HUES64 (cell line): ENCODE results near the gene CDK5R2.

ENCODE experiments used
- H3K27ac ChIP-seq: 2 replicates; pipeline ENCODE4 v1.7.0; 2013; ENCODE audit warnings: low read depth, low read length, inconsistent platforms
- H3K27me3 ChIP-seq: 2 replicates; pipeline ENCODE4 v1.6.1; 2013; ENCODE audit warnings: mild to moderate bottlenecking, low read length; ENCODE audit not compliant: insufficient read depth
- H3K36me3 ChIP-seq: 2 replicates; pipeline ENCODE4 v1.6.1; 2013; ENCODE audit warnings: mild to moderate bottlenecking, low read length; ENCODE audit not compliant: insufficient read depth
- H3K4me1 ChIP-seq: 2 replicates; pipeline ENCODE4 v1.6.1; 2013; ENCODE audit warnings: mild to moderate bottlenecking, low read length, moderate library complexity; ENCODE audit not compliant: insufficient read depth
- H3K4me3 ChIP-seq: 2 replicates; pipeline ENCODE4 v1.5.1; 2013; ENCODE audit warnings: mild to moderate bottlenecking, low read length, moderate library complexity
- H3K9ac ChIP-seq: 2 replicates; pipeline ENCODE4 v1.6.1; 2013; ENCODE audit warnings: mild to moderate bottlenecking, low read depth, low read length
- H3K9me3 ChIP-seq: 2 replicates; pipeline ENCODE4 v1.6.1; 2013; ENCODE audit warnings: low read depth, low read length; ENCODE audit not compliant: insufficient read depth
- WGBS: fragments of 150-250, 120-280 bp; methylation state at CpG from one replicate; pipeline ENCODE4 v1.1.7; 2013; ENCODE audit warnings: missing lambda C conversion rate; 5-methylcytosine and 5-hydroxymethylcytosine counted together

CDK5R2 gene

DNA sequence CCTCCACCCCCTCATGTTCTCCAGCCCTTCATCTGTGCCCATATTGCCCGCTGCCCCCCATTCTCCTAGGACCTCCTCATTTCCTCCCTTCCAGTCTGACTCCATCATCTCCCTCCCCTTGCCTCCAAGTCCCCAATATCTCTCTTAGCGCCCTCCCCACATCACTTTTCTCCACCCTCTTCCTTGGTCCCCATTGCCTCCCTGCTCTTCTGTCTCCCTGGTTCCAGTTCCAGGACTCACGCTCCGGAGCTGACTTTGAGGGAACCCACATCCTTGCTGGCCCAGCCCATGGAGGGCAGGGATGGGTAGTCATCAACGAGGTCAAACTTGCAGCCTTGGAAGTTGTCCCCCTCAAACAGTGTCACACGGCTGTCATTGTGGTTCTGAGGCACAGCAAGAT lies 31.1 kb downstream of the CDK5R2 start:
- WGBS: 40% methylated on average over 6 of the region's 6 CpGs
- no peak overlapping the region for H3K9ac ChIP-seq
- 0 out of 2 replicates have a peak, but pooled peaks cover 10% of the 10 kb centered on the region for H3K4me1 ChIP-seq
- no peaks in the 10 kb centered on the region for H3K9me3 ChIP-seq
- H3K27ac ChIP-seq: no peak overlapping the region
- no peaks in the 10 kb centered on the region for H3K36me3 ChIP-seq
- peaks cover 100% of the 10 kb centered on the region for H3K27me3 ChIP-seq
- H3K4me3 ChIP-seq: no peak overlapping the region

DNA sequence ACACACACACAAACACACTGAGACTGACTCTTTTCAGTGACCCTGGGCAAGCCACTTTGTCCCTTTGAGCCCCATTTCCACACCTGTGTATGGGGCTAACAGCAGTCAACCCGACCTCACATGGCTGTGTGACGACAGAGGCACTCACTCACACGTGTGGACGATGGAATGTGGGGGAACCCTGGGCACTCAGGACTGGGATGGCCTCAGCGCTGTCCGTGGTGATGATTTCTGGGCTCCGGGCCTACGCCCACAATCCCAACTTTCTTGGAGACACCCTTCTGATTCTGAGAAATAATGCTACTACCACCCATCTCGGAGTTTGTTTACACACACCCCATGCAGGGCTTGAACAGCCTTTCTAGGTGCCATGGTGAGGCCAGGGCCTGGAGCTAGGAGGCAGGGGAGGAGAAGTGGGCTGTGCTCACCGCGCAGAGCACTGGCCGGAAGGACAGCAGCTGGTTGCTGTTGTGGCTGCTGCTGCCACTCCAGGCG lies 32.3 kb downstream of the CDK5R2 start:
- Histone ChIP-seq H3K27me3 (peaks cover 100% of the 10 kb centered on the region), H3K9ac (no peak overlapping the region), H3K27ac (no peak overlapping the region), H3K36me3 (no peaks in the 10 kb centered on the region), H3K9me3 (no peaks in the 10 kb centered on the region), H3K4me1 (0 out of 2 replicates have a peak, but pooled peaks cover 10% of the 10 kb centered on the region), H3K4me3 (no peak overlapping the region)
- WGBS: 13% methylated on average over 13 of the region's 13 CpGs

DNA sequence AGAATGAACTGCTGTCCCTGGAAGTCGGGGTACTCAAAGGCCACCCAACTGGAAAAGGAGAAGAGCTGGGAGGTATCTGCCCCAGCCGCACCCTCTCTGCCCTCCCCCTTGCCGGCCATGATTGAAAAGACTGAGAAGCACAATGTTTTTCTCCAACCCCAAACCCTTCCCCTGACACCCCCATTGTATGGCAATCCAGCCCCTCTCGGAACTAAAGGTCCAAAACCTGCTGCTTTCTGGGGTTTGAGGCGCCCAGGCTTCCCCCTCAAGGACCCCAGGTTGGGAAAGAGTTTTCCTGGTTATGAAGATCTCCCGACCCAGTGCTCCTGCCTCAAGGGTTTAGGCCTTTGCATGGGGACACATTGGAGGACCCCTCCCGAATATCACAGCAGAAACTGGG lies 32.7 kb downstream of the CDK5R2 start:
- Histone ChIP-seq H3K9me3 (no peaks in the 10 kb centered on the region), H3K4me1 (0 out of 2 replicates have a peak, but pooled peaks cover 10% of the 10 kb centered on the region), H3K27ac (no peak overlapping the region), H3K4me3 (no peak overlapping the region), H3K9ac (no peak overlapping the region), H3K36me3 (no peaks in the 10 kb centered on the region), H3K27me3 (peaks cover 100% of the 10 kb centered on the region)
- 22% methylated on average over 7 of the region's 7 CpGs for WGBS

DNA sequence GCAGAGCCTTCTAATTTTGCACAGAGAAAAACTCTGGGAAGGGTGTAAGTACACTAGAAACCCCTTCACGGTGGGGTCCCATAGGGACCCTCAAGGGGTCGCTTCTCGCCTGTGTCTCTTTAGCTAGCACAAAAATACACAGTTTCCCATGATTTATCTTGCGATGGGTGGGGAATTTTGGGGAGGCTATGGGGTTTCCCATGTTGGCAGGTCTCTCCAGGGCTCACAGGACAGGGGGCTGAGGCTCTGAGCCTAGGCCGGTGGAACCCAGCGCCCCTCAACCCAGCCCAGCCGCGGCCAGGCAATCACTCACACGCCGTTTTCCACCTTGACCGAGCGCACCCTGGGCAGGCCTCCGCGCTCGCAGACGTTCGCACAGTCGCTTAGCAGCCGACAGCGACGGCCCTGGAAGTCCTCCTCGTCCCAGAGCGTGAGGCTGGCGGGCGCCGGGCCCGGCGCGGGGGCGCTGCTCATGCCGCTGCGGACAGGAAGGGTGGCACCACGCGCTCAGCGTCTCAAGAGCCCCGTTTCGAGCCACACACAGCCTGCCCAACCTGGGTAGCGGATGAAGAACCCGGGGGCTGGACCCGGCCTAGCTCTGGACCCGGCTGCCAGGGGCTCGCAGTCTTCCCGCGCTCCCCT lies 33.4 kb downstream of the CDK5R2 start:
- Histone ChIP-seq H3K9ac (no peak overlapping the region), H3K36me3 (no peaks in the 10 kb centered on the region), H3K27me3 (peaks cover 100% of the 10 kb centered on the region), H3K9me3 (no peaks in the 10 kb centered on the region), H3K27ac (no peak overlapping the region), H3K4me3 (0 out of 2 replicates have a peak overlapping the region, but pooled peaks have one; percentile 29), H3K4me1 (0 out of 2 replicates have a peak, but pooled peaks cover 10% of the 10 kb centered on the region)
- 6% methylated on average over 44 of the region's 44 CpGs for WGBS

DNA sequence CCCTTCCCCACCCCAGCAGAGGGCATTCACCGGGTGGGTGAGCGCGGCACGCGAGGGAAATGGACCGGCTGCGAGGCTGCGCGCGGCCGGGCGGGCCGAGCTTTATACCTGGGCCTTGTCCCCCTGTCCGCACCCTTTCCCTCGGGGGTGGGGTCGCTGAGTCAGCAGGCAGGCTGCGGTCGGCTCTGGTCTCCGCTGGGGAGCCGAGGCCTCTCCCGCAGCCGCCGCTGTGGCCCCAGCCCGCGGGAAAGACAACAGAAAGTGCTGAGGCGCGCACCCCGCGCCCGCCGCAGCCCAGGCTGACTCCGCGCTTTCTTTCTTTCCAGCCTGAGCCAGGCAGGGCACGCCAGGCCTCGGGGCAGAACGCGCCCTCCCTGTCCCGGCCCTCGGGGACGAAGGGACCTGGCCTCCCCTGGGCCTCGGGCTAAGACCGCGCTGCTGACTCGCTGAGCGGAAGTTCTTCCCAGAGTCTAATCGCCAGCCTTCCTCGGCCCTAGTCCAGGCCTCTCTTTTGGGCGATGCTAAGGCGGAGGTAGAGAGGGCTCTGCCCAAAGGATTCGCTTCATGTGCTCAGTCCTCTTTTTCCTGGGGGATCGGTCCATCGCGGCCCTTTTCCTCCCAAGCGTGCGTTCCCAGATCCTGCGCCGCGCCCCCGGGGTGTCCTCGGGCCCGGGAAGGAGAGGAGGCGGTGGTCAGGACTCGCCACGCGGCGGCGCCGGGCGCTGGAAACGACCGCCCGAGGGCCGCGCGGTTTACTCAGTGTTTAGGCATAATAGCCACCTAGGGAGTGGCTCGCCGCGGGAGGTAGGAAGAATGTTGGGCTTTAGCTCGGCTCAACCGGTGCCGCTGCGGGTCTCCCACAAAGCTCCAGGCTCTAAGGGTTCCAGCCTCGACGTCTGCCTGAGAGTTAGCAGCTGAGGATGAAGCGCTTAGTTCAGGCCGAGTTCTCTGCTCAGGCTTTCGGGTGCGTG lies 34.2 kb downstream of the CDK5R2 start, which contains the start of gene CRYBA2:
Gene CRYBA2, minus strand, starts transcription at position 78 of the 971 bp plus-strand sequence. CDS start 246 bp downstream, outside the sequence.
- H3K4me3 ChIP-seq: peak within 1 kb of the TSS; percentile 29; the same call in 1 of the 2 replicates
- WGBS: 2% methylated on average over 88 of the region's 88 CpGs
- no peak within 1 kb of the TSS for H3K9ac ChIP-seq
- H3K27ac ChIP-seq: no peak within 1 kb of the TSS
- no peaks in the 10 kb centered on the region for H3K9me3 ChIP-seq
- H3K36me3 ChIP-seq: no peaks in the 10 kb centered on the region
- peaks cover 14% of the 10 kb centered on the region; the same call in 1 of the 2 replicates for H3K4me1 ChIP-seq
- H3K27me3 ChIP-seq: peaks cover 100% of the 10 kb centered on the region

DNA sequence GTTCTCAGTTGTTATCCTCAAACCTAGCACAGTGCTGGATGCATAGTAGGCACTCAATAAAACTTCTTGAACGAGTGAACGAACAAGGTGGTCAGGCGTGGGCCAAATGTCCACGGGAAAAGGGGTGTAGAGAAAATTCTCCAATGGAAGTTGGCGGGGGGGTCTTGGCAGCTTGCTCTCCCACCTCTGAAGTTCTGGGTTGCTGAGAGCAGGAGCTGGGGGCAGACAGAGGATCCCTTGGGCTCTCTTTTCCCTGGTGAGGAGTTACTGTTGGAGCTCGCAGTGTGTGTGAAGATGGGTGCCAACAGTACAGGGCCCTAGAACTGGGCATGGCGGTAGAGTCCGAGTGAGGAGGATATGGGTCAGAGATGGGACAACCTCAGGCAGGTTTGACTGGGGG lies 36.1 kb downstream of the CDK5R2 start:
- peaks cover 22% of the 10 kb centered on the region; the same call in 1 of the 2 replicates for H3K4me1 ChIP-seq
- no peak overlapping the region for H3K9ac ChIP-seq
- H3K4me3 ChIP-seq: no peak overlapping the region
- no peaks in the 10 kb centered on the region for H3K36me3 ChIP-seq
- WGBS: 43% methylated on average over 8 of the region's 8 CpGs
- H3K27ac ChIP-seq: no peak overlapping the region
- H3K27me3 ChIP-seq: peaks cover 100% of the 10 kb centered on the region
- H3K9me3 ChIP-seq: no peaks in the 10 kb centered on the region

DNA sequence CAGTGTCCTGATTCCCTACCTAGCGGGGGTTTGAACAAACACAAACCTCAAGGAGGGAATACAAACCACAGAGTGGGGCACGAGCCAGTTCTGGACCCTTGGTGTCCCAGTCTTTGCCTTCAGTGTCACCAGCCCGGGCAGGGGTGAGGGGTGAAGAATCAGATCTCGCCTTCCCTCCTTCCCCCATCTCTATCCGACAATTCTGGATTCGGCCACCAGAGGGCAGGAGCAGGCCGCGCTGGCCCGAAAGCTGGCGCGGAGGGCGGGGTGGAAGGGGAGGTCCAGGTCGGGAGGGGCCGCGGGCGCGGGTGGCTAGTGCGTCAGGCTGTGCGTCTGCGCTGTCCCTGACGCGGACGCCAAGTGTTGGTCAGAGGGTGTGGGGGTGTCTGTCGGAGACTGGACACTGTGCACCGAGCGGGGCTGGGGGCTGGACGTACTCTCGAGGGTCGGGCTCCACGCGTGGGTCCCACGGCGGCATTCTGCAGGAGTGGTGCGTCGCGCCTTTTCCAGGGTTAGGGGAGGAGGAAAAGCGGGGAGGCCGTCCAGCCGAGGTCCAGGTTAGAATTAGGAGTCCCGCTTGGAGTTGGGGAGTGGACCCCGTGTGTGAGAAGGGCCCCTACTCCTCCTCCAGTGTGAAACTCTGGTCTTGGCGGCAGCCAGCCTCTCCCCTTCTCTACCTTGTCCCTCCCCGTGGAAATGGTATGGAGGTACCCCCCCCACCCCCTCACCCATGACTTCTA lies 36.7 kb downstream of the CDK5R2 start:
- no peak overlapping the region for H3K27ac ChIP-seq
- peaks cover 28% of the 10 kb centered on the region; the same call in 1 of the 2 replicates for H3K4me1 ChIP-seq
- no peaks in the 10 kb centered on the region for H3K36me3 ChIP-seq
- peaks cover 100% of the 10 kb centered on the region for H3K27me3 ChIP-seq
- H3K4me3 ChIP-seq: peak overlapping the region; percentile 38
- no peak overlapping the region for H3K9ac ChIP-seq
- H3K9me3 ChIP-seq: no peaks in the 10 kb centered on the region
- WGBS: 12% methylated on average over 41 of the region's 43 CpGs

DNA sequence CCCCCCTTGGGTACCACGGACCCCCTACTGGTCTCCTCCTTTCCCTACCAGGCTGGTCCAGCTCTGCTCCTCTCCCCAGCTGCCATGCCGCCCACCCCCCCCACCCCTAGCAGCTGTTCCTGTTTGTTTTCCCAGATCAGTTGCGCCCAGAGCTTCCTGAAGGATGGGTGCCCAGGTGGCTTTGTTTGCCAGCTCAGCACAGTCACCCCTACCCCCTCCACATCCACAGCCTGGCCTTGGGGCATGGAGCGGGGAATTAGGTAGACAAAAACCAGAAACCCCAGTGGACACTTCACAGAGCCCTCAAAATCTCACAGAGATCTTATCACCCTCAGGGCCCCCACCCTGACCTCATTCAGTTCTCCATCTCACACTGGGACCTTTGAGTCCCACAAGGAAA lies 37.5 kb downstream of the CDK5R2 start:
- Histone ChIP-seq H3K4me1 (peaks cover 28% of the 10 kb centered on the region; the same call in 1 of the 2 replicates), H3K4me3 (no peak overlapping the region), H3K9ac (no peak overlapping the region), H3K27ac (no peak overlapping the region), H3K27me3 (peaks cover 100% of the 10 kb centered on the region), H3K36me3 (no peaks in the 10 kb centered on the region), H3K9me3 (no peaks in the 10 kb centered on the region)
- WGBS: 84% methylated on average over 4 of the region's 4 CpGs

DNA sequence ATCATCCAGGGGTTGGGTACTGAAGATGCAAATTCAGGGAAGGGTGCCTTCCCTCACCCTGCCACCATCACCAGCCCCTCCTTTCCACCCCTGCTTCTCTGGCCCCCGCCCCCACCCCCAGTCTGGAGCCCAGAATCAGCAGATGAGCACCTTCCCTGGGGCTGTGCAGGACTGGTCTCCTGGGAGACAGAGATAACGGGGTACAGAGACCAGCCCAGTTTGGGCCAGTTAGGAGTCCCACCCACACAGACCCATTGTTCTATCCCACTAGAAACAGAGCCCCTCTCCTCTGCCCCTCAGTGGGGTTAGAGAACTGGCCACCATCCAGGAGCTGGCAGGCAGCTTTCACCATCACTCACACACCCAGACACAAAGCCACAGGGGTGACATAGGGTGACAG lies 38.3 kb downstream of the CDK5R2 start:
- Histone ChIP-seq H3K27ac (no peak overlapping the region), H3K9me3 (no peaks in the 10 kb centered on the region), H3K27me3 (peaks cover 100% of the 10 kb centered on the region), H3K9ac (no peak overlapping the region), H3K4me3 (no peak overlapping the region), H3K36me3 (no peaks in the 10 kb centered on the region), H3K4me1 (peaks cover 28% of the 10 kb centered on the region; the same call in 1 of the 2 replicates)
- 74% methylated on average over 2 of the region's 2 CpGs for WGBS

DNA sequence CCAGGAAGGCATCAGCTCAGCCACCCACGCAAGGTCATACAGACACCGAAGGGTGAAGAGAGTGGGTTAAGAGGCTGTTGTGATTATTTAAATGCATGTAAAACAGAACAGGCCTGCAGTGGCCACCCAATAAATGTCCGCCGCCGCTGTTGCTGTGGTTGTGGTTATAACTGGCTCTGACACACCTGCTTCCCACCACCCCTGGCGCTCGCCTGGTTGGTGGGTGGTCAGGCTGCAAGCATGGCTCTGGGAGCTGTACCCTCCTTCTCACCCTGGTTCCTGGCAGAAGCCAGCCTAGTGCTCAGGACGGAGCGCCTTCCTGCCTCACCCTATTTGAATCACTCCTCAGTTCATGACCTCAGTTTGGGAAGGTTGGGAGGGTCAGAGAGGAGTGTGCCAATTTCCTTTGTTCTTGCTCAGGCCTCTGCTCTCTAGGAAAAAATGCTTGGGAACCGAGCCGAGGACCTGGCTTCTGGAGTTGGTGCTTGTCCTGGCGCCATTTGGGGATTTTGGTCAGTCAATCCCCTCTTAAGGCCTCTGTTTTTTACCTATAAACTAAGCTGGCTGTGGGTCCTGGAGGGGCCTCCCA lies 39.0 kb downstream of the CDK5R2 start:
- Histone ChIP-seq H3K27ac (no peak overlapping the region), H3K9ac (no peak overlapping the region), H3K4me3 (no peak overlapping the region), H3K36me3 (no peaks in the 10 kb centered on the region), H3K27me3 (peaks cover 100% of the 10 kb centered on the region), H3K9me3 (no peaks in the 10 kb centered on the region), H3K4me1 (peaks cover 26% of the 10 kb centered on the region; the same call in 1 of the 2 replicates)
- 76% methylated on average over 10 of the region's 12 CpGs for WGBS
